PC-9 (cell line): ENCODE results near the gene SFMBT2. TPM values are rescaled to one million over a fixed set of nuclear protein-coding genes. Genes with fewer than 3 reads are reported as not detected.

Source experiments
- BruUV-seq: library from RNA; stranded (reverse); fragments of 400-500 nt; replicated peaks from 2 replicates; lab custom pipeline; 2021; lab: Mats Ljungman, UMichigan
- CTCF ChIA-PET: fragments of 300-600 bp; sonication (Branson Sonifier 250); formaldehyde crosslinking; loops from one replicate; lab custom pipeline; 2022; ENCODE audit warnings: antibody characterized with exemption; lab: Charles Lee
- POLR2A ChIA-PET: fragments of 300-600 bp; sonication (Branson Sonifier 250); formaldehyde crosslinking; loops from one replicate; lab custom pipeline; 2022; ENCODE audit warnings: antibody characterized with exemption; ENCODE audit not compliant: unreplicated experiment; lab: Charles Lee
- DNase-seq, 2 experiments: peaks; one replicate each; pipeline versions ENCODE4 v3.0.0 to v3.0.0-alpha.2; 2015 to 2022; ENCODE audit warnings: mixed read lengths in 1 of 2
- H2AFZ ChIP-seq: fragments of 200-600 bp; sonication (generic); 2 replicates; pipeline ENCODE4 v1.8.1; 2017; ENCODE audit warnings: antibody characterized with exemption
- H3F3A ChIP-seq: fragments of 200-600 bp; sonication (generic); 2 replicates; pipeline ENCODE4 v1.8.1; 2017; ENCODE audit warnings: antibody characterized with exemption, mild to moderate bottlenecking, low read depth; ENCODE audit not compliant: insufficient read depth
- H3K27ac ChIP-seq: fragments of 200-600 bp; sonication (generic); 2 replicates; pipeline ENCODE4 v1.6.1; 2016; ENCODE audit warnings: mixed run types
- H3K27me3 ChIP-seq: fragments of 200-600 bp; sonication (generic); 2 replicates; pipeline ENCODE4 v1.6.1; 2016; ENCODE audit warnings: low read depth, mixed run types; ENCODE audit not compliant: insufficient read depth
- H3K36me3 ChIP-seq: fragments of 200-600 bp; sonication (generic); 2 replicates; pipeline ENCODE4 v1.6.1; 2016; ENCODE audit warnings: low read depth, mixed run types
- H3K4me1 ChIP-seq: fragments of 200-600 bp; sonication (generic); replicated peaks from 2 replicates; pipeline ENCODE4 v1.6.1; 2016; ENCODE audit warnings: mixed run types; ENCODE audit not compliant: insufficient read depth
- H3K4me2 ChIP-seq: fragments of 200-600 bp; sonication (generic); 2 replicates; pipeline ENCODE4 v1.6.1; 2017; ENCODE audit warnings: mixed run types
- H3K4me3 ChIP-seq: fragments of 200-600 bp; sonication (generic); 2 replicates; pipeline ENCODE4 v1.6.1; 2016; ENCODE audit warnings: mixed run types
- H3K79me2 ChIP-seq: fragments of 200-600 bp; sonication (generic); 2 replicates; pipeline ENCODE4 v1.6.1; 2017; ENCODE audit warnings: low read depth, mixed run types
- H3K9me2 ChIP-seq: fragments of 200-600 bp; sonication (generic); 2 replicates; pipeline ENCODE4 v1.8.1; 2017; ENCODE audit warnings: mild to moderate bottlenecking; ENCODE audit not compliant: insufficient read depth
- H3K9me3 ChIP-seq: fragments of 200-600 bp; sonication (generic); 2 replicates; pipeline ENCODE4 v1.8.1; 2016; ENCODE audit warnings: low read depth; ENCODE audit not compliant: insufficient read depth
- H4K20me1 ChIP-seq: fragments of 200-600 bp; sonication (generic); 2 replicates; pipeline ENCODE4 v1.8.1; 2017; ENCODE audit not compliant: insufficient read depth
- CTCF ChIP-seq: fragments of 200-600 bp; sonication (generic); conservative IDR thresholded peaks from 2 replicates; pipeline ENCODE4 v1.6.1; 2017; ENCODE audit warnings: mixed run types, antibody characterized with exemption, mild to moderate bottlenecking, moderate library complexity
- EZH2 ChIP-seq: fragments of 200-600 bp; sonication (generic); IDR thresholded peaks from 2 replicates; pipeline ENCODE4 v1.8.0; 2017; ENCODE audit warnings: antibody characterized with exemption, low read depth
- intact Hi-C: fragments of 100-400 bp; cut with micrococcal nuclease; formaldehyde crosslinking; loops from one replicate; pipeline ENCODE4 v1.10.0; 2022; ENCODE audit not compliant: unreplicated experiment
- total RNA-seq: library from RNA; stranded (reverse); gene quantifications from 2 replicates; pipeline ENCODE4 v1.2.3, GENCODE V29; 2021

Gene SFMBT2
- total RNA-seq, 1 experiment from 2014 or later: 0.07 TPM

- Histone ChIP-seq H3K36me3 (no peaks in the 10 kb centered on the region), H4K20me1 (no peaks in the 10 kb centered on the region), H3K27me3 (peaks cover 11% of the 10 kb centered on the region; the same call in 1 of the 2 replicates), H2AFZ (no peak overlapping the region), H3K9me3 (no peaks in the 10 kb centered on the region), H3K4me3 (no peak overlapping the region), H3K27ac (no peak overlapping the region), H3K79me2 (no peaks in the 10 kb centered on the region), H3K9me2 (no peaks in the 10 kb centered on the region), H3K4me2 (no peak overlapping the region), H3F3A (no peaks in the 10 kb centered on the region), H3K4me1 (no peaks in the 10 kb centered on the region)
- intact Hi-C loops: no loop called here
- BruUV-seq: no TSS peak
- no peak for DNase-seq
- POLR2A ChIA-PET: no interaction called here
- CTCF ChIA-PET: interaction anchor here (0.6 kb wide), 1 partner anchor 1424 kb away, joined by 3 read pairs; the partner anchor contains the start of gene IL15RA
- no peak for TF ChIP-seq EZH2
- no peak for TF ChIP-seq CTCF
These were observed 9.7 kb downstream of the SFMBT2 start for GRCh38 chr10:7401156-7401555.

GRCh38 chr10:7400068-7400715 lies 10.6 kb downstream of the SFMBT2 start:
- no peaks in the 10 kb centered on the region for H4K20me1 ChIP-seq
- H3F3A ChIP-seq: no peaks in the 10 kb centered on the region
- peaks cover 11% of the 10 kb centered on the region; the same call in 1 of the 2 replicates for H3K27me3 ChIP-seq
- H3K9me2 ChIP-seq: no peaks in the 10 kb centered on the region
- H3K4me3 ChIP-seq: no peak overlapping the region
- BruUV-seq: no TSS peak
- ChIA-PET POLR2A (no interaction called here), CTCF (no interaction called here)
- intact Hi-C loops: no loop called here
- no peaks in the 10 kb centered on the region for H3K36me3 ChIP-seq
- DNase-seq: no peak
- no peaks in the 10 kb centered on the region for H3K4me1 ChIP-seq
- H3K79me2 ChIP-seq: no peaks in the 10 kb centered on the region
- no peak overlapping the region for H3K27ac ChIP-seq
- H3K9me3 ChIP-seq: no peaks in the 10 kb centered on the region
- no peak overlapping the region for H3K4me2 ChIP-seq
- H2AFZ ChIP-seq: no peak overlapping the region
- TF ChIP-seq EZH2 (no peak), CTCF (no peak)

- Histone ChIP-seq H3K79me2 (no peaks in the 10 kb centered on the region), H3K4me2 (no peak overlapping the region), H3K9me3 (no peaks in the 10 kb centered on the region), H3K4me3 (no peak overlapping the region), H2AFZ (no peak overlapping the region), H3K9me2 (no peaks in the 10 kb centered on the region), H3K27me3 (peaks cover 11% of the 10 kb centered on the region; the same call in 1 of the 2 replicates), H4K20me1 (no peaks in the 10 kb centered on the region), H3K36me3 (no peaks in the 10 kb centered on the region), H3F3A (no peaks in the 10 kb centered on the region), H3K4me1 (no peaks in the 10 kb centered on the region), H3K27ac (no peak overlapping the region)
- intact Hi-C loops: no loop called here
- BruUV-seq: no TSS peak
- POLR2A ChIA-PET: no interaction called here
- CTCF ChIA-PET: no interaction called here
- TF ChIP-seq CTCF (no peak), EZH2 (no peak)
- no peak for DNase-seq
These were observed 11.3 kb downstream of the SFMBT2 start for GRCh38 chr10:7399533-7399932.
